HG03066 (cell line): ENCODE measurements around the gene MEGF8.
A peak's percentile ranks its signal among the peaks of the same experiment; 100 is the strongest.

Source experiments
- ATAC-seq: cut with Tn5 transposase; IDR thresholded peaks from one replicate; pipeline ENCODE4 v1.9.1; 2021; ENCODE audit warnings: low read depth; ENCODE audit not compliant: unreplicated experiment

Gene MEGF8

DNA sequence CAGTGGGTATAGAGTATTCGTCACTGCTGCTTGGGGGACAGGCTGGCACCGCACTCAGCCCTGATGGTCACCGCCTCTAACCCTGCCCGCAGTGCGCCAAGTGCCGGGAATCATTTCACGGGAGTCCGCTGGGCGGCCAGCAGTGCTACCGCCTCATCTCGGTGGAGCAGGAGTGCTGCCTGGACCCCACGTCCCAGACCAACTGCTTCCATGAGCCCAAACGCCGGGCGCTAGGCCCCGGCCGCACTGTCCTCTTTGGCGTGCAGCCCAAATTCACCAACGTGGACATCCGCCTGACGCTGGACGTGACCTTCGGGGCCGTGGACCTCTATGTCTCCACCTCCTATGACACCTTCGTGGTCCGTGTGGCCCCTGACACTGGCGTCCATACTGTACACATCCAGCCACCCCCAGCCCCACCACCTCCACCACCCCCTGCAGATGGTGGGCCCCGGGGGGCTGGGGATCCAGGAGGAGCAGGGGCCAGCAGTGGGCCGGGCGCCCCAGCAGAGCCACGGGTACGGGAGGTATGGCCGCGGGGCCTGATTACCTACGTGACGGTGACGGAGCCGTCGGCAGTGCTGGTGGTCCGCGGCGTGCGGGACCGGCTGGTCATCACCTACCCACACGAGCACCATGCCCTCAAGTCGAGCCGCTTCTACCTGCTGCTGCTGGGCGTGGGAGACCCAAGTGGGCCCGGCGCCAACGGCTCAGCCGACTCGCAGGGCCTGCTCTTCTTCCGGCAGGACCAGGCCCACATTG is 50.2 kb downstream of the MEGF8 start:
- no peak for ATAC-seq

DNA sequence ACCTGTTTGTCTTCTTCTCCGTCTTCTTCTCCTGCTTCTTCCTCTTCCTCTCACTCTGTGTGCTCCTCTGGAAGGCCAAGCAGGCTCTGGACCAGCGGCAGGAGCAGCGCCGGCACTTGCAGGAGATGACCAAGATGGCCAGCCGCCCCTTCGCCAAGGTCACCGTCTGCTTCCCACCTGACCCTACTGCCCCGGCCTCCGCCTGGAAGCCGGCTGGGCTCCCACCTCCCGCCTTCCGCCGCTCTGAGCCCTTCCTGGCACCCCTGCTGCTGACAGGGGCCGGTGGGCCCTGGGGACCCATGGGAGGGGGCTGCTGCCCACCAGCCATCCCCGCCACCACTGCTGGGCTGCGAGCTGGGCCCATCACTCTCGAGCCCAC is 50.7 kb downstream of the MEGF8 start:
- ATAC-seq: no peak

DNA sequence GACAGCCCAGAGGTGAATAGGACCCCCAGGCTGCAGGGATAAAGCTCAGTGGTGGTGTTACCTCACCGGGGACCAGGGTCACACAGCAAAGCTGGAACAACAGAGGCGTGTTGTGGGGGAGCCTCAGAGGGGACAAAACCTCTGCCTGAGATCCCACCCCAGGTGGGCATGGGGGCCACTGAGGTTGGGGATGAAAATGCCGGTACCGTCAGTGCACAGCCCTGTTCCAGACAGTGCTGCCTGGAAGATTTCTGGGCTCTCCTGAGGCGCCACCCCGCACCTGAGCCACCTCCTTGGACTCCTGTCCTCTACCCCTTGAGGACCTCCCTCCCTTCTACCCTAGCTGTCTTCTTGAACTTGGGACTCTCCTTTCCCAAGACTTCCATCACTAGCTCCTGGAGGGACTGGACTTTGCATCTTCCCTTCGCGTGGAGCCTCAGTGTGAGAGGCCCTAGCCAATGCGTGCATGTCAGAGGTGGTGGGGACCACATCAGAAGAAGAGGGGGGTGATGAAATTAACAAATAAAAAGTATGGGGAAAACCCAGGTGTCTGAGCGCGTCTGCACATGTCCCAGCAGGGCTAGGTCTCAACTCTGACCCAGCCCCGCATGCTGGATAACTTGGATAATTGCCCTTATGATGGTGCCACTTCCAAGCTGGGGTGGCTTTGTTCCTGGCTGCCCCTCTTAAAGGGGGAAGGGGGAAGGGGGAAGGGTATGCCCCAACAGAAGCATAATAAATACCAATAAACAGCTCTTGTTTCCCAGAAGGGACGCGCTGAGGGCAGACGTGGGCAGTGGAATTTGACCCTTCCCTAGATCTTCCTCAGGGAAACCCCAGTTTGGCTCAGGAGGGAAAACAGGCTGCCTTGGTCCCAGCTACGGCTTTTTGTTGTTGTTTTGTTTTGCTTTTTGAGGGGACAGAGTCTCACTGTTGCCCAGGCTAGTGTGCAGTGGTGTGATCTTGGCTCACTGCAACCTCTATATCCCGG is 53.1 kb downstream of the MEGF8 start:
- ATAC-seq: no peak

DNA sequence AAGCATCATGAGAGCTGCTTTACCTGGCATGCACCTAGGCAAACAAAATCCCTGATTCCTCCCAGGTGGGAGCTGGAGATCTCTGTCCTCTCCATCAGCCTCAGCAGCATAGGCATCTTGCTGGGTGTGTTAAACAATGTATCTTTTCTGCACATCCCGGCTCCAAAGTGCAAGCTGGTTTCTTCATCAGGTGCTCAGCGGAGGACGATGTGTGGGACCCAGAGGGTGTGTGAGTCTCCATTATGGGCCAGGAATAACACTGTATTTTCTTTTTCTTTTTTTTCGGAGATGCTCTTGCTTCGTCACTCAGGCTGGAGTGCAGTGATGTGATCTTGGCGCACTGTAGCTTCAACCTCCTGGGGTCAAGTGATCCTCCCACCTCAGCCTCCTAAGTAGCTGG is 54.7 kb downstream of the MEGF8 start:
- ATAC-seq: no peak

DNA sequence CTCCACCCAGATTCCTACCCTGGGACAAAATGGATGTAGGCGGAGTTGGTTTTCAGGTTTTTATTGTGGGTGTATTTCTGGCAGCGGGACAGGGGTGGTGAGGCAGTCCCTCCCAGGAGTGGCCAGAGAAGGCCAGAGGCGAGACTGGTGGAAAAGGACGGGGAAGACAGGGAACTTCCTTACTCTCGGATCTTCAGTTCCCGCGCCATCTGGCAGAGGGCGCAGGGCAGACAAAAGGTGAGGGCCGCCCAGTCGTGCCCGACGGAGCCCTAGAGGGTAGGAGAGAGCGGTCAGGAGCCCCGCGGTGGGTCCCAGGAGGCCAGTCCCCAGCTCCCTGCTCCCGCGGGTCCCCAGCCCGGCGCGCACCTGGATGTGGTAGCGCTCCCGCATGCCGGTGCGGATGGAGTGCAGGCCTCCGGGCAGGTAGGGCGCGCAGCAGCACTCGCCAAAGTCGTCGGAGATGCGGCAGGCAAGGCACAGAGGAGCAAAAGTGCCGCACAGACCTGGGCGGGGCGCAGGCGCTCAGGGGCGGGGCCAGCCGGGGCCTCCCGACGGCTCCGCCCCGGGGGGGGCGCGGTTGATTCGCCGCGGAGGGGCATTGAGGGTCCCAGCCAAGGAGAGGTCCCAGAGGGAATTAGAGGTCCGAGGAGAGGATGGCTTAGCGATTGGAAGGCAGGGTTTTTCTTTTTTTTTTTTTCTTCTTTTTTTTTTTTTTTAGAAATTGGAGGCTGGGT is 61.7 kb downstream of the MEGF8 start:
- ATAC-seq: no peak

DNA sequence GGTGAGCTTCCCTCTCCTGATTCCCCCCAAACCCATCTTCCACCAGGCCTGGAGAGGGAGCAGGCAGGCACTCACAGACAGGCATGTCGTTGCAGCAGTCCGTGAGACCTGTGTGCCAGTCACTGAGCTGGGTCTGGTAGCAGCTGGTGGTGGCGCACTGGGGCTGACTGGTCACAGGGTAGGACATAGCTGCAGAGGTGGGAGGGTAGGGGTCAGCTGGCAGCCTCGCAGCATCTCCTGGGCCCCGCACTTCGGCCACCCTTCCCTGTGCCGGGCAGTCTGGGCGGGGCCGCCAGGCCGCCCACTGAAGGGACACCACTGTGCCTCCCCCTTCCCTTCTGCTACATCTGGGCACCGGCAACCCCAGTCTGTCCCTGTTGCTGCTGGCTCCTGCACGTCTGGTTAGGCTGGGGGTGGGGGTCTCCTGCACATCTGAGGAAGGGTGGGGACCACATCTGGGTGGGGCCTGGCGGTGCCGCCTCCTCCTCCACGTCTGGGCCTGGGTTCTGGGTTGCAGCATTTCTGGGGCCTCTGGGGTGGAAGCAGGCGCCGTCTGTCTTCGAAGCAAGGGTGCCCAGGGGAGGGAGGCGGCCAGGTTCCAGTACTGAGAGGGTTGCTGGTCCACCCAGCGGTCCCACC is 63.5 kb downstream of the MEGF8 start:
- no peak for ATAC-seq

DNA sequence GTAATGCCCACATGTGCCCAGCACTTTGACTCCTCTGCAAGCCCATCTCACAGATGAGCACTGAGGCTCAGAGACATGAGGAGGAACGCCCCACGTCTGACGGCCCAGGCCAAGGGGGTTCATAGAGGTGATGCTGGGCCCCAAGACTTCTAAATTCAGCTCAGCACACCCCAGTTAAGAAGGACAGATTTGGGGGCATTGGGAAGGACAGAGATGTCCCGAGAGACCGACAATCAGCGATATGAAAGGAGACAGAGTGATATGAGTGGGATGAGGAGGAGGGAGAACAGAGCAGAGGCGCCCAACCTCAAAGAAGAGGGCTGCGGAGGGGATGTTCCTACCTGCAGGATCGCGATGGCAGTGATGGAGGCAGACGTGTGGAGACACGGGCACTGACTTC is 64.5 kb downstream of the MEGF8 start, which contains the start of gene CNFN:
Gene CNFN (minus strand): TSS at position 399 of the 400 bp plus-strand sequence. CDS start 1,260 bp downstream, outside the sequence.
- no peak for ATAC-seq

DNA sequence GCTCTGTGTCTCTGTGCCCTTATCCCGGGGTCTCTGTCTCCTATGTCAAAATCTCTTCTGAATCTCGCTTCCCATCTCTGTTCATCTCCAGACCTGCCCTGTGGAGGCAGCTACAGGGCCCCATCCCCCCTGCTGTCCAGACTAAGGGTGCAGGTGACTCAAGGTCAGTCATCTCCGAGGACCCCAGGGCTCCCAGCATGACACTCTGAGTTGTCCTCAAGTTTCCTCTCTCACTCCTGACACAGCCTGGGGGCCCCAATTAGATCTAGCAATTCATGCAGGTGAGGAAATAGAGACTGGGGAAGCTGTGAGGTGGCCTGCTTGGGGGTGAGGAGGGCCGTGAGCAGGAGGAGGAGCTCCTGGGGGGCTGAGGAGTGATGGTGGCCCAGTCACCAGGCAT is 66.7 kb downstream of the MEGF8 start:
- ATAC-seq: no peak

DNA sequence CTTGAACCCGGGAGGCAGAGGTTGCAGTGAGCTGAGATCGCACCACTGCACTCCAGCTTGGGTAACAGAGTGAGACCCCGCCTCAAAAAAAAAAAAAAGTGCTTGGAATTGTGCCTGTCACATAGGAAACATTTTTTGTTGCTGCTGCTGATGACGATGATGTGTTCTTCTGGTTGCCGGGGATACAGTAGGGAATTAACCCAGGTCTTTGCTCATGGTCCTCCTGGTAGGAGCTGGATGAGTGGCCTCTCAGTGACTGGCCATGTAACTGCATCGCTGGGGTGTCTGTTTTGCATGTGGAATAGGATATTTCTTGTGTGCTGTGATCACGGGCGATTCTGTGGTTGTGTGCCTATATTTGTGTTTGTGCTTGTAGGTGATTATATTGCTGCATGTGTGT is 69.3 kb downstream of the MEGF8 start:
- ATAC-seq: no peak

DNA sequence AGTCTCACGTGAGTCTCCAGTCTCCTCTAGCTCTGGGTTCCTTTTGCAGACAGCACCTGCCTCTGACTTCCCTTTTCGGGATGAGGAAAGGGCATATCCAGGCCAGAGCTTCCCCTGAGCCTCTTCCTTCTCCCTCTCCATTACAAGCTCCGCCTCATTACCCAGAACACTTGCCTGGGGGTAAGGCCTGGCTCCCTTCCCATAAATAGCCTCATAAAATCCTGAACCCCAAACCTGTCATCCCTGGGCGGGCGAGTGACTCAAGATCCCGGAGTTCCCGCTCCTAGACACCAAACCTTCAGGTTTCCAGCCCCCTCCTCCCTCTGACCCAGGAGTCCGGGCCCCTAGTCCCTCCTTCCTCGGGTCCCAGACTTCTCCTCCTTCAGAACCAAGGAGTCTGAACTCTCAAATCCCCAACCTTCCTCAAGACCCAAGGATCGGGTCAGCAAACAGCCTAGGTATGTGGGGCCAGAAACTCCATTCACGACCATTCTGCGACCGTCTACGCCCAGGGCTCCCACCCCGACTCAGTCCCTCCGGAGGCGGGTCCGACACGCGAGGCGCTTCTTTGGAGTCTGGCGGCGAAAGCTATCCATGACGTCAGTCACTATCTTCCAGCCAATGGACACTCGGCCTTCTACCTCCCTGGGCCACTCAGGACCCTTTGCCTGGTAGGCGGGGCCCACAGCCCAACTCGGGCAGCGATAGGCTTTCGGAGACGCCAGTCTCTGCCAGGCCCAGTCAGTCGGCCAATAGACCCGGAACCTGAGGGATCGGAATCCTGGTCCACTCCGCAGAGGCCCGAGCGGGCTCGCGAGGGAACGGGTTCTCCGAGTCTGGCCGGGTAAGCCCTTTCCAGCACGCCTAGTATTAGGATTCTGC is 71.2 kb downstream of the MEGF8 start:
- ATAC-seq: peak; percentile 96

DNA sequence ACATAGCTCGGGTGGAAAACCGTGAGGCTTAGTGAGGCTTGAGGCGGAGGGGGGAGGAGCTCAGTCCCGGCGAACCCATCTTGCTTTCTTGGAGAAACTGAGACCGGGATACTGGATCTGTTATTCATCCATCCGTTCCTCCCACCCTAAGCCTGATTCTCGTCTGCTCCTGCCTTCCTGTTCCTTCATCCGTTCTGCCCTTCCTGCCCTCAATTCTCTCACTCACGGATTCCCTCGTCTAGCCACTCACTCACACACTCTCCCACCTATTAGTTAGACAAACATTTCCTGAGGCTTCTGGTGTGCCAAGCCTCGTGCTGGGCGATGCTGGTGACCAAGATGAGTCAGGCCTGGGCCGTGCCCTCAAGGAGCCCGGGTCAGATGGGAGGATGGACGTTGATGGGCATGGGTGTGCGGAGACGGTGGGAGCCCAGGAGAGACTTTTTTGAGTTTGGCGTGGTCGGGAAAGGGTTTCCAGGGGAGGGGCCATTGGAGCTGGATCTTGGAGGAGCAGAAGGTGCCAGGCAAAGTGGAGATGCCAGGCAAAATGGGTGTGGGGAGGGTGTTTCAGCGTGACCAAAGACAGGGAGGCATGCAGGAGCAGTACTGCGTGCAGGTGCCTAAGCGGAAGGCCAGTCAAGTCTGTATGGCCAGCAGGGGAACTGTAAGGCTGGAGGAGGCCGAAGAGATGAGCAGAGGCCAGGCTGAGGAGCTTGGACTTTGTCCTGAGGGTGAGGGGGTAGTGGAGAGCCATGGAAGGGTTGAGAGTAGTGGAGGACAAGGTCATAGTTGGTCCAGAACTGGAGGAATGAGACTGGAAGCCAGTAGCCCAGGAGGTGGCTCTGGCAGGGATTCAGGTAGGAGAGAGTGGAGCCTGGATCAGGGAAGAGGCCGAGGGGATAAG is 72.1 kb downstream of the MEGF8 start:
- no peak for ATAC-seq

DNA sequence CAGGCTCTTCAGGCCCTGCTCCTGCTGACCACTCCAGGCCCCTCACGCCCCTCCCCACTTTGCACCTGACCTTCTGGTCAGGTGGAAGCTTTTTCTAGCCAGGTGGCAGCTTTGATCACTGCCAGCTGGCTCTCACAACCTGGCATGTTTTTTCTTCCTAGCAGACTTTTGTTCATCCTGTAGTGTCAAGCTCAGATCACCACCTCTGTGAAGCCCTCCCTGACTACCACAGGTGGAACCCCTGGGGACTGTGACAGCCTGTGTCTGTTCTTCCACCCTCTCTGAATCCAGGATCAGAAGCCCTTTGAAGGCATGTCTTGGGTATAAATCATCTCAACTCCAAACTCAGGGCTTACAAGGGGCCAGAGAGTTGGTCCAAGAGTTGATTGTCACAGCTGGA is 75.0 kb downstream of the MEGF8 start:
- ATAC-seq: no peak

DNA sequence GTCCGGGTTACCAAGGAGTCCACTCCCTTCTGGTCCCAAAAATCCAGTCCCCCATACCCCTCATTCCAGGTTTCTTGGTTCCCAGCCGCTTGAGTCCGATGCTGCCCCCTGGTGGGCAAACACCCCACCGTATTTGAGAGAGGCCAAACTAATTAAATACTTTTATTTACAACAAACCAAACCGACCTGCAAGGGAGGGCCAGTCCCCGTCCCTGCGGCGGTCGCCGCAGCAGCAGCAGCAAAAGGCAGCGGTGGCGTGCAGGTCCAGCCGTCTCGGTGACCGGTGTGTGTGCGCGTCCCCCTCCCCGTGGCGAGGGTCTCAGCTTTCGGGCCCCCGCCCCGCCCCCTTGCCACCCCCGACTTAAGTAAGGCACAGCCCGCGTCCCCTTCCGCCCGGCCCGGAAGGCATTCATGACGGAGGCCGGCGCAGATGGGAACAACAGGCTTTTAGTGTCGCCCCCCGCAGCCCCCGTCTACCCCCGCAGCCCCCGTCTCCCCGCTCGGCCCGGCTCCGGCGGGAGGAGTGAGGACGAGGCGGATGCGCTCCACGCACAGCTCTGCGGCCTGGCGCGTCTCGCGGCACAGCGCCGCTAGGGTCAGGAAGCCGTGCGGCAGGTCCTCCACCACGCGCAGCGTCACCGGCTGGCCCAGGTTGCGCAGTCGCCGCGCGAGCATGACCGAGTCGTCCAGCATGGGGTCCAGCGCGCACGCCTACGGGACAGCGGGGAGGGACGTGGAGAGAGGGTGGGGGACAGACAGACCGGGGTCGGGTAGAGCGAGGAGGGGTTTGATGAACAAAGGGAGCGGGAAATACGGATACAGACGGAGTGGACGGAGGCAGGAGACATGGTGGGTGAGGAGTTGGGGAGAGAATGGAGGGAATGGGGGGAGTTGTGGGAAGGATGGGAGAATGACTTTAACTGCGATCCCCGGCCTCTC is 76.2 kb downstream of the MEGF8 start:
- ATAC-seq: no peak

DNA sequence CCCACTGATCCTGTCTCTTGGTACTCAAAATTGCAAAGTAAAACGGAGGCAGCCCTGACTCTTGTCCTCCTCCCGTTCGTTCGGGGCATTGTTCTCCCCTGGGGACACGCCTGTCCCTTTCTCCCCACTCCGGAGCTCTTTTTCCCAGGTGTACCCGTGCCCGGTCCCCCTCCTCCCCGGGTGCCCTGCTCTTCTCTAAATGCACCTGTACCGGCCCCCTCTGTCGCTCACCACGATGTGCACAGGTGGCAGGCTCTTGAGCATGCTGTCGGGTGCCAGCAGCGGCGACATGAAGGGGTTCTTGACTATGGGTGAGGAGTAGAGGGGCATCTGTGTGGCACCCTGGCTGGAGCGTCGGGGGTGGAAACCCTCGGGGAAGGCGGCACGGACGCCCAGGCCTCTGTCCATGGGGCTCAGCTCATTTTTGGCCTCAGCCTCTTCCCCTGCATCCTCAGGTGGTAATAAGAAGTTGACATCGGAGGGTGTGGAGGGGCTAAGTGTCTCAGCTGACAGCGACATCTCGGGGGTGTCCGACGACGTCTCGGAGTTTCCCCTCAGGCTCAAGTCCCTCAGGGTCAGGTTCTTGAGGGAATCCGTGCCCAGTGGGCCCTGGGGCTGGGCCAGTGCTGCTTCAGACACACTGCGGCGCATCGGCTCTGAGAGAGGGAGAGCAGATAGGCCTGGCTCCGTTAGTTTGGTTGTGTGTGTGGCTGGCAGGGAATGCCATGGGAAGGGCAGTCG is 77.1 kb downstream of the MEGF8 start:
- no peak for ATAC-seq

DNA sequence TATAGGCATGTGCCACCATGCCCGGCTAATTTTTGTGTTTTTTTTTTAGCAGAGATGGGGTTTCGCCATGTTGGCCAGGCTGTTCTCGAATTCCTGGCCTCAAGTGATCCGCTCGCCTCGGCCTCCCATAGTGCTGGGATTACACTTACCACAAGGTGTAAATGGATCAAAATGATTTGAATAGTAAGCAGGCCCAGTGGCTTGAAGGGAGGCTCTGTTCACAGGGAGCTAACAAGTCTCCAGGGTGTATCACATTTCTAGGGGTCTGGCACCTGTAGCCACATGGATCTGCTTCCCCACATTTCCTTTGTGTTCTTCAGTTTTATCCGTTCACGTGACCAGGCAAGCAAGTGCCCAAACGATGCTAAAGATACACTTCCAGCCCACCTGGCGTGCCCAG is 78.2 kb downstream of the MEGF8 start:
- no peak for ATAC-seq

DNA sequence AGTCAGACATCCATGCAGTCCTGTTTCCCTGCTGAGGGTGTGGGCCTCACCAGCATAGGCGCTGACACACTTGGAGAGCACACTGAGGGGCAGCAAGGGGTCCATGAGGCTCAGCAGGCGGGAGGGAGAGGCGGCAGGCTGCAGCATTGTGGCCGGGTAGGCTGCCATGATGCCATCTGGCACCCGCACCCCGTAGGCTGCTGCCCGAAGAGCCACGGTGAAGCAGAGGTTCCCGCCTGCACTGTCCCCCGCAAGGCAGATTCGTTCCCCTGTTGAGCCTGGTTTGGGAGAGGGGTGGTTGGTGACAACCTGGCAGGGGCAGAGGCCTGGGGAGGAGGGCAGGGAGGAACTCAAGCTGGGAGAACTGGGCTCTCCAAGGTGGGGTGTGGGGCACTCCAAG is 80.7 kb downstream of the MEGF8 start:
- no peak for ATAC-seq
